Spleen (tissue), 7 donors: ENCODE results near the gene SMARCA1.

ENCODE experiments used
- CTCF ChIP-seq, 11 experiments: fragments of 200-600 bp in 7 of 11; fragments of 450-650 bp in 4 of 11; sonication (generic) in 4 of 11; IDR thresholded peaks in 8 of 11; conservative IDR thresholded peaks in 3 of 11; 1 replicate in 7 of 11; 2 replicates in 4 of 11; pipeline versions ENCODE4 v1.4.0 to v1.8.0; 2016 to 2021; ENCODE audit warnings: antibody characterized with exemption in 11 of 11, inconsistent platforms in 4 of 11, mild to moderate bottlenecking in 1 of 11
- POLR2AphosphoS5 ChIP-seq, 3 donors: sonication (generic); formaldehyde crosslinking; IDR thresholded peaks; one replicate each; pipeline ENCODE4 v1.5.1; 2017; ENCODE audit warnings: antibody characterized with exemption in 3 of 3
- donor health status: DM: no; HTN: no; CAD: no; lungs with moderate emphysema.
- donor health status: DM: no; HTN: no; CAD: no.
- donor health status: DM: no; HTN: no; CAD: no.

GRCh38 chrX:129556806-129557315, 33.6 kb upstream of the SMARCA1 start:
- TF ChIP-seq POLR2AphosphoS5 (IDR thresholded peaks at IDR 0.05), result no peak
- no peak for TF ChIP-seq CTCF (IDR thresholded peaks at IDR 0.05 in 8 of 11, conservative IDR thresholded peaks at IDR 0.05 in 3 of 11)
